ENCODE data around the gene HRH2.

DNA sequence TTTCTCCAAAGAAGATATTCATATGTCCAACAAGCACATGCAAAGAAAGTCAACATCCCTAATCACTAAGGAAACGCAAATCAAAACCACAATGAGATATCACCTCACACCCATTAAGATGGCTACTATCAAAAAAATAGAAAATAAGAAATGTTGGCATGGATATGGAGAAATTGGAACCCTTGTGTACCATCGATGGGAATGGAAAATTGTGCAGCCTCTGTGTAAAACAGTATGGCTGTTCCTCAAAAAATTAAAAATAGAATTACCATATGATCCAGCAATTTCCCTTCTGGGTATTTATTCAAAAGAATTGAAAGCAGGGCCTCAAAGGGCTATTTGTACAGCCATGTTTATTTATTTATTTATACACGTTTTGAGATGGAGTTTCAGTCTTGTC lies 43.0 kb upstream of the HRH2 start:
- TF ChIP-seq CTCF (conservative IDR thresholded peaks at IDR 0.05): no peak
- TF ChIP-seq EZH2 (IDR thresholded peaks at IDR 0.05; ENCODE audit: low read depth): no peak

Data from PC-9 (cell line).